ENCODE measurements around the gene TECTB. TPM values are rescaled to one million over a fixed set of nuclear protein-coding genes. Genes with fewer than 3 reads are reported as not detected.
A peak's percentile ranks its signal among the peaks of the same experiment; 100 is the strongest.

Gene TECTB
- total RNA-seq, 4 donors from 2014 or later: not detected

DNA sequence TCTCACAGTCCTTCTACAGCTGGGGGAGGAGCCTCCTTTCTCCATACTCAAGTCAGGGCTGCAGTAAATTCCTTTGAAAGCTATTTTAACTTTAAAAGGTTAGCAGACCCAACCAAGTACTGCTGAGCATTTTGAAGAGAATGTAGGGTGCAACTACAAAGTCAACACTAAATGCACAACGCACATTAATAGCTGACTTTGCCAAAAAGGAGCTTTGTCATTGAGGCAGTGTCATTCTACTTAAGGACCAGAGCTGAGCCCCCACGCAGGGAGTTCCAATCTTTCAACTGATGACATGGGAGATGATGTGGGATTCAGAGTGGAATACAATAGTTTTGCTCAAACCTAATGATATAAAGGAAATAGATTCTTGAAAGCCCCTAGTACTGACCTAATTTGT is 20.3 kb downstream of the TECTB start:
- no peaks in the 10 kb centered on the region for H3K4me1 ChIP-seq
- H3K27ac ChIP-seq: no peak overlapping the region
- peaks cover 0 to 11% (median 0%) of the 10 kb centered on the region in 4 donors for H3K27me3 ChIP-seq
- DNase-seq: no peak
- no peak overlapping the region for H3K4me3 ChIP-seq
- intact Hi-C loops (cut with DNase I): no loop called here
- no peaks in the 10 kb centered on the region for H3K36me3 ChIP-seq
- TF ChIP-seq, protein P1, sequence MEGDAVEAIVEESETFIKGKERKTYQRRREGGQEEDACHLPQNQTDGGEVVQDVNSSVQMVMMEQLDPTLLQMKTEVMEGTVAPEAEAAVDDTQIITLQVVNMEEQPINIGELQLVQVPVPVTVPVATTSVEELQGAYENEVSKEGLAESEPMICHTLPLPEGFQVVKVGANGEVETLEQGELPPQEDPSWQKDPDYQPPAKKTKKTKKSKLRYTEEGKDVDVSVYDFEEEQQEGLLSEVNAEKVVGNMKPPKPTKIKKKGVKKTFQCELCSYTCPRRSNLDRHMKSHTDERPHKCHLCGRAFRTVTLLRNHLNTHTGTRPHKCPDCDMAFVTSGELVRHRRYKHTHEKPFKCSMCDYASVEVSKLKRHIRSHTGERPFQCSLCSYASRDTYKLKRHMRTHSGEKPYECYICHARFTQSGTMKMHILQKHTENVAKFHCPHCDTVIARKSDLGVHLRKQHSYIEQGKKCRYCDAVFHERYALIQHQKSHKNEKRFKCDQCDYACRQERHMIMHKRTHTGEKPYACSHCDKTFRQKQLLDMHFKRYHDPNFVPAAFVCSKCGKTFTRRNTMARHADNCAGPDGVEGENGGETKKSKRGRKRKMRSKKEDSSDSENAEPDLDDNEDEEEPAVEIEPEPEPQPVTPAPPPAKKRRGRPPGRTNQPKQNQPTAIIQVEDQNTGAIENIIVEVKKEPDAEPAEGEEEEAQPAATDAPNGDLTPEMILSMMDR (IDR thresholded peaks at IDR 0.05): no peak
- TF ChIP-seq POLR2A (IDR thresholded peaks at IDR 0.05): no peak
- WGBS, 2 donors: 76 to 80% methylated on average over 2 of the region's 2 CpGs
- H3K9me3 ChIP-seq: no peaks in the 10 kb centered on the region

DNA sequence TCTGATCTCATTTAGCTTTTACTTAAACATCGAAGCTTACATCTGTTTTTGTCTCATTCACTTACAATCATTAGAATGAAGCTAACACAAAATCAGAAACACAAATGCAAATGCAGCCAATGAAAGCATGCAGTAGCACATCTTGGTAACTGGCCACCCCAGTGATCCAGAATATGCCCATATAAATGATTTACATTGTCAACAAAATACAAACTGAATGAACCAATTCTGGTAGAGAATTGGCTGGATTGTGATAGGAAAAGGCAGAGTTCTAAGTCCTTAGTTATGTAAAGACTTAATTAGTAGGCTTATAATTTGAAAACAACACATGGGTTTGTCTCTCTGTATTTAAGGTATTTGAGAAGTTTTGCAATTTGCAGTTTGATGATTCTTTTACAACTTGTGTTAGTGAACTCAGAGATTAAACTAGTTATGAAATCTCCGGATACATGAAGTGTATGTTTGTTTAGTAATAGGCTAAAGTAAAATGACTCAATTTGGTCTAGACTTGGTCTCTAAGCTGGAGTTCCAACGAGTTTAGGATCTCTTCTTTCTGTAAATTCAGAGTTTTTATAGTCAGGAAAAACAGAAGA is 21.2 kb downstream of the TECTB start:
- intact Hi-C loops (cut with DNase I): no loop called here
- WGBS, 2 donors: 45 to 50% methylated on average over 3 of the region's 3 CpGs
- no peaks in the 10 kb centered on the region for H3K9me3 ChIP-seq
- no peak for DNase-seq
- H3K36me3 ChIP-seq: no peaks in the 10 kb centered on the region
- no peak overlapping the region for H3K4me3 ChIP-seq
- no peaks in the 10 kb centered on the region for H3K4me1 ChIP-seq
- TF ChIP-seq POLR2A (IDR thresholded peaks at IDR 0.05): no peak
- TF ChIP-seq, protein P1 (IDR thresholded peaks at IDR 0.05): no peak
- H3K27me3 ChIP-seq: peaks cover 0 to 11% (median 0%) of the 10 kb centered on the region in 4 donors
- no peak overlapping the region for H3K27ac ChIP-seq

DNA sequence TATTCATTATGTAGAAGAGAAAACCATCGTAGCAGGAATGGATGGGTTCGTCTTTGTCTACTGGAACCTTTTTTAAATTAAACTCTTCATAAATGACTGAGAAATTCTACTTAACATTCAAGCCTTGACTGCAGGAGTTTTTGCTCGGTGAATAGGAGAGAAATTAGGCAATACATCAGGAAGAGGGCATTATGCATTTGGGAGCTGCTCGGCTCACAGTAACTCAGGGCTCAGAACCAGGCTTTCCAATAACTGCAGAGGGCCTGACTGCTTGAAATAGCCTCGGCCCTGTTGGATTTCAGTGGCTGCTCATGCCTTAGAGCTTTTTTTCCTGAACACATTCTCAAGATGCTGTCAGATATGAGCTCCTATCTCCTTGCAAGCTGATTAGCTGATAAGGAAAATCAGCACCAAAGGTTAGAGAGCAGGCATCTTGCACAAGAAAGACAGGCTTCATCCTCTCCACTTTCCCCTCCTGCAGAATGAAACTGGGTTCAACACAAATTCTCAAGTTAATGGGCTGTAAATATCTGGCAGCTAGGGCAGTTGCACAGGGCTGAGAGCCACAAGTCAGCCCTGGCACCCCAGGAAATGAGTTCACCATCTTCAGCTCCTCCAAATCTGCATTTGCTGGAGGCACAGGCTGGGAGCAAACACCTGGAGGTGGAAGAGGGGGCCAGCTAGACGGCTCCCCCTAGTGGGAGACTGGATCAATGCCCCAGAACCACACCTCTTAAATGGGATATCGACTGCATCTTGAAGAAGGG is 24.3 kb downstream of the TECTB start:
- no peaks in the 10 kb centered on the region for H3K4me1 ChIP-seq
- DNase-seq: no peak
- 37 to 42% methylated on average over 7 of the region's 7 CpGs for WGBS, 2 donors
- TF ChIP-seq, protein P1 (IDR thresholded peaks at IDR 0.05): peak in 5 of 6 experiments; percentile 30 to 54 (median 48)
- no peak for TF ChIP-seq POLR2A (IDR thresholded peaks at IDR 0.05)
- intact Hi-C loops (cut with DNase I): no loop called here
- no peak overlapping the region for H3K27ac ChIP-seq
- no peaks in the 10 kb centered on the region for H3K36me3 ChIP-seq
- peaks cover 0 to 11% (median 0%) of the 10 kb centered on the region in 4 donors for H3K27me3 ChIP-seq
- H3K9me3 ChIP-seq: no peaks in the 10 kb centered on the region
- H3K4me3 ChIP-seq: no peak overlapping the region

DNA sequence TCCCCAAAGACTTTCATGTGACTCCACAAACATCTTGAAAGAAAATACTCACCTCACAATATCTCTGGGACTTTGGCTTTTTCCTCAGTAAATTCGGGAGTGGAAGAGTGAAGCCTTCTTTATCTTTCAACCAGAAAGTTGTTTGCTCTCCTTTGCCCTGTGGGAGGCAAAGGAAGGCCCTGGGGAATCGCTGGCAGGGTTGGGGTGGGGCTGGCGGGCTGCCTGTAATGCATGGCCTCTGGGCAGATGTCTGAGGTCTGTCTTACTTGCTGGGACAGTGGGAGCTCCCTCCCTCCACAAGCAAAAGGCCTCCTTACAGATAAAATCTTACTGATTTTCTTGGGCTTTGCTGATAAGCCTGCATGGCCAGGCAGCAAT is 24.9 kb downstream of the TECTB start:
- WGBS, 2 donors: 10 to 35% methylated on average over 2 to 3 of the region's 3 CpGs
- intact Hi-C loops (cut with DNase I): no loop called here
- no peaks in the 10 kb centered on the region for H3K36me3 ChIP-seq
- TF ChIP-seq POLR2A (IDR thresholded peaks at IDR 0.05): no peak
- TF ChIP-seq, protein P1 (IDR thresholded peaks at IDR 0.05): no peak
- H3K9me3 ChIP-seq: no peaks in the 10 kb centered on the region
- peaks cover 0 to 13% (median 0%) of the 10 kb centered on the region in 4 donors for H3K27me3 ChIP-seq
- no peak overlapping the region for H3K4me3 ChIP-seq
- H3K27ac ChIP-seq: no peak overlapping the region
- H3K4me1 ChIP-seq: no peaks in the 10 kb centered on the region
- no peak for DNase-seq

DNA sequence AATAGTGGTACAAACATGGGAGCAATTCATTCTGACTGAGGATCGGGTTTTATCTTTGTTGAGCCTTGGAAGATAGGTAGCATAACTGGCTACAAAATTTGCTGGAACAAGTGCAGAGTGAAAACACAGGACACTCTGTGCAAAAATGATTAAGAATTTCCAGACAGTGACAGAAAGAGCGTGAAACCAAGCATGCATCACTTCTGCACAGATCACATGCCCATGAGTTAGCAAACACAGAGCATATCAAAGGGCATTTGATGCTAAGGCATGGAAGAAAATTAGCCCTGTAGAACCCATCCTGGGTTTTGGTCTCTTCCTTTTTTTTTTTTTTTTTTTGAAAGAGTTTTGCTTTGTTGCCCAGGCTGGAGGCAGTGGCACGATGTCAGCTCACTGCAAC is 28.3 kb downstream of the TECTB start:
- TF ChIP-seq, protein P1 (IDR thresholded peaks at IDR 0.05): no peak
- TF ChIP-seq POLR2A (IDR thresholded peaks at IDR 0.05): no peak
- no peak for DNase-seq
- intact Hi-C loops (cut with DNase I): no loop called here
- Histone ChIP-seq H3K9me3 (no peaks in the 10 kb centered on the region), H3K36me3 (no peaks in the 10 kb centered on the region), H3K4me3 (no peak overlapping the region), H3K27ac (no peak overlapping the region), H3K4me1 (no peaks in the 10 kb centered on the region), H3K27me3 (peaks cover 0 to 25% (median 0%) of the 10 kb centered on the region in 4 donors)
- WGBS, 2 donors: 81 to 88% methylated on average over 3 of the region's 3 CpGs

Measured in esophagus squamous epithelium (tissue), 5 donors.